HepG2 (cell line): ENCODE data around the gene SLC11A1.

Experiments used
- FOXO1 ChIP-seq: sonication (generic); formaldehyde crosslinking; IDR thresholded peaks from 2 replicates; pipeline ENCODE4 v1.4.0; 2020; ENCODE audit warnings: missing genetic modification reagents
- KDM4B ChIP-seq: sonication (generic); formaldehyde crosslinking; IDR thresholded peaks from 2 replicates; pipeline ENCODE4 v1.4.0; 2020; ENCODE audit warnings: missing genetic modification reagents
- NR2C2 ChIP-seq: sonication (generic); formaldehyde crosslinking; IDR thresholded peaks from 2 replicates; pipeline ENCODE4 v1.4.0; 2020; ENCODE audit warnings: missing genetic modification reagents, mild to moderate bottlenecking, moderate library complexity, borderline replicate concordance
- NR2F6 ChIP-seq, 2 experiments: IDR thresholded peaks; 2 replicates each; pipeline ENCODE4 v1.6.1; 2016; ENCODE audit warnings: antibody characterized with exemption in 1 of 2, mild to moderate bottlenecking in 1 of 2
- RBM22 ChIP-seq: fragments of 200-400 bp; formaldehyde crosslinking; optimal IDR thresholded peaks from 2 replicates; pipeline ENCODE3; 2017; ENCODE audit warnings: mild to moderate bottlenecking, low read length, moderate library complexity
- SMAD1 ChIP-seq: sonication (generic); formaldehyde crosslinking; IDR thresholded peaks from 2 replicates; pipeline ENCODE4 v1.4.0; 2020; ENCODE audit warnings: missing genetic modification reagents, low read depth, mild to moderate bottlenecking, borderline replicate concordance
- SP2 ChIP-seq: sonication (generic); formaldehyde crosslinking; IDR thresholded peaks from 2 replicates; pipeline ENCODE4 v1.5.1; 2020; ENCODE audit warnings: mild to moderate bottlenecking, missing genetic modification reagents
- TEAD2 ChIP-seq: sonication (generic); formaldehyde crosslinking; IDR thresholded peaks from 2 replicates; pipeline ENCODE4 v1.9.0; 2021; ENCODE audit warnings: missing genetic modification reagents
- ZFP36L1 ChIP-seq: sonication (generic); formaldehyde crosslinking; IDR thresholded peaks from 2 replicates; pipeline ENCODE4 v1.8.0; 2022; ENCODE audit warnings: mild to moderate bottlenecking, missing genetic modification reagents, moderate library complexity
- ZNF318 ChIP-seq: sonication (generic); formaldehyde crosslinking; IDR thresholded peaks from 2 replicates; pipeline ENCODE4 v1.4.0; 2020; ENCODE audit warnings: mild to moderate bottlenecking, missing genetic modification reagents
- ZNF737 ChIP-seq: sonication (generic); formaldehyde crosslinking; IDR thresholded peaks from 2 replicates; pipeline ENCODE4 v1.5.0; 2020; ENCODE audit warnings: missing genetic modification reagents, mild to moderate bottlenecking, borderline replicate concordance
- TF ChIP-seq, protein P1 (sequence below): sonication (generic); formaldehyde crosslinking; IDR thresholded peaks from 2 replicates; pipeline ENCODE4 v1.5.0; 2020; ENCODE audit warnings: mild to moderate bottlenecking, missing genetic modification reagents, moderate library complexity
- TF ChIP-seq, protein P2 (sequence below): sonication (generic); formaldehyde crosslinking; IDR thresholded peaks from 2 replicates; pipeline ENCODE4 v1.4.0; 2020; ENCODE audit warnings: mild to moderate bottlenecking, missing genetic modification reagents
- TF ChIP-seq, protein P3 (sequence below): conservative IDR thresholded peaks from 2 replicates; pipeline ENCODE4 v1.6.1; 2018; ENCODE audit warnings: missing genetic modification reagents

DNA sequence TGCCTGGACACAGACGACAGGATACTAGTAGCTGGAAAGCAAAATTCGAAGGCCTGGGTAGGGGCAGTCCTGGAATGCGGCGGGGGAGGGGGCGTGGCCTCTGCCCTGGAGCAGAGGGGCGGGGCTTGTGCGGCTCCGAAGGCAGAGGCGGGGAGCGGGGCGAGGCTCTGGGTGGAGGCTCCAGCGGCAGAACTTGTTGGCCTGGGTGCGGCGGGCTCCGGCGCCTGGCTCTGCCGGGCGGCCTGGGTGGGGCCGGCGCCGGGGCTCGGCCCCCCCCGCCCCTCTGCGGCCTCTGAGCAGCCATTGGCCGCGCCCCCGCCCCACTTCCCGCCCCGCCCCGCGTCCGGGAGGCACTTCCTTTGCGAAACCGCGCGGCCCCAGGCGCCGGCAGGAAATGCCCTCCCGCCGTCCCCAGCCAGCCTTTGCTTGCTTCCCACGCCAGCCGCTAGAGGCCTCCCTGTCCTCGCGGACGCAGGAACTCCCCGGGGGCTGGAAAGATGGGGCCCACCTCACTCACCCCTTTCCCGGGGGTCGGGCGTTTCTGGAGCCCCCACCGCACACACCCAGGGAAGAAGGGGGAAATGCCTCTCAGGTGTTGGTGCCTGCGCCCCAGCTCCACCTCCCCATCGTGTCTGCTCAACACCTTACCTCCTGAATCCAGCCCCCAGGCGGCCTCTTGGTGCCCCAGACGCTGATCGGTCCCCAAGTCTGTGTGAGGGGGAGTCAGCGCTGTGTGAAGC, 24.3 kb downstream of the SLC11A1 start:
- TF ChIP-seq NR2F6 (IDR thresholded peaks at IDR 0.05) (no peak; the same call in 1 of the 2 replicates), NR2F6 (CRISPR knock-in tag; IDR thresholded peaks at IDR 0.05) (peak; percentile 44; the same call in 1 of the 2 replicates), ZFP36L1 (CRISPR knock-in tag) (no peak; the same call in none of the 2 replicates), ZNF318 (no peak), NR2C2 (CRISPR knock-in tag) (peak; percentile 23; the same call in 1 of the 2 replicates), ZNF737 (CRISPR knock-in tag) (no peak), SP2 (CRISPR knock-in tag) (peak; percentile 64; the same call in 1 of the 2 replicates), RBM22 (peak; percentile 94), SMAD1 (CRISPR knock-in tag) (no peak), FOXO1 (peak; percentile 61; the same call in 1 of the 2 replicates), KDM4B (peak; percentile 60), TEAD2 (no peak)
- TF ChIP-seq, protein P1, sequence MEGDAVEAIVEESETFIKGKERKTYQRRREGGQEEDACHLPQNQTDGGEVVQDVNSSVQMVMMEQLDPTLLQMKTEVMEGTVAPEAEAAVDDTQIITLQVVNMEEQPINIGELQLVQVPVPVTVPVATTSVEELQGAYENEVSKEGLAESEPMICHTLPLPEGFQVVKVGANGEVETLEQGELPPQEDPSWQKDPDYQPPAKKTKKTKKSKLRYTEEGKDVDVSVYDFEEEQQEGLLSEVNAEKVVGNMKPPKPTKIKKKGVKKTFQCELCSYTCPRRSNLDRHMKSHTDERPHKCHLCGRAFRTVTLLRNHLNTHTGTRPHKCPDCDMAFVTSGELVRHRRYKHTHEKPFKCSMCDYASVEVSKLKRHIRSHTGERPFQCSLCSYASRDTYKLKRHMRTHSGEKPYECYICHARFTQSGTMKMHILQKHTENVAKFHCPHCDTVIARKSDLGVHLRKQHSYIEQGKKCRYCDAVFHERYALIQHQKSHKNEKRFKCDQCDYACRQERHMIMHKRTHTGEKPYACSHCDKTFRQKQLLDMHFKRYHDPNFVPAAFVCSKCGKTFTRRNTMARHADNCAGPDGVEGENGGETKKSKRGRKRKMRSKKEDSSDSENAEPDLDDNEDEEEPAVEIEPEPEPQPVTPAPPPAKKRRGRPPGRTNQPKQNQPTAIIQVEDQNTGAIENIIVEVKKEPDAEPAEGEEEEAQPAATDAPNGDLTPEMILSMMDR (CRISPR knock-in tag): peak; percentile 98
- TF ChIP-seq, protein P2, sequence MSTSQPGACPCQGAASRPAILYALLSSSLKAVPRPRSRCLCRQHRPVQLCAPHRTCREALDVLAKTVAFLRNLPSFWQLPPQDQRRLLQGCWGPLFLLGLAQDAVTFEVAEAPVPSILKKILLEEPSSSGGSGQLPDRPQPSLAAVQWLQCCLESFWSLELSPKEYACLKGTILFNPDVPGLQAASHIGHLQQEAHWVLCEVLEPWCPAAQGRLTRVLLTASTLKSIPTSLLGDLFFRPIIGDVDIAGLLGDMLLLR (CRISPR knock-in tag): peak; percentile 76
- TF ChIP-seq, protein P3, sequence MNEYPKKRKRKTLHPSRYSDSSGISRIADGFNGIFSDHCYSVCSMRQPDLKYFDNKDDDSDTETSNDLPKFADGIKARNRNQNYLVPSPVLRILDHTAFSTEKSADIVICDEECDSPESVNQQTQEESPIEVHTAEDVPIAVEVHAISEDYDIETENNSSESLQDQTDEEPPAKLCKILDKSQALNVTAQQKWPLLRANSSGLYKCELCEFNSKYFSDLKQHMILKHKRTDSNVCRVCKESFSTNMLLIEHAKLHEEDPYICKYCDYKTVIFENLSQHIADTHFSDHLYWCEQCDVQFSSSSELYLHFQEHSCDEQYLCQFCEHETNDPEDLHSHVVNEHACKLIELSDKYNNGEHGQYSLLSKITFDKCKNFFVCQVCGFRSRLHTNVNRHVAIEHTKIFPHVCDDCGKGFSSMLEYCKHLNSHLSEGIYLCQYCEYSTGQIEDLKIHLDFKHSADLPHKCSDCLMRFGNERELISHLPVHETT (CRISPR knock-in tag): peak; percentile 9; the same call in 1 of the 2 replicates
